GM12872 (cell line): ENCODE measurements around the gene LGALS4.

Experiments
- TF ChIP-seq, protein P1 (sequence below): IDR thresholded peaks from 3 replicates; pipeline ENCODE4 v1.5.1; 2011; ENCODE audit warnings: low read depth, mild to moderate bottlenecking, low read length, moderate library complexity; ENCODE audit not compliant: insufficient read depth

Gene LGALS4

DNA sequence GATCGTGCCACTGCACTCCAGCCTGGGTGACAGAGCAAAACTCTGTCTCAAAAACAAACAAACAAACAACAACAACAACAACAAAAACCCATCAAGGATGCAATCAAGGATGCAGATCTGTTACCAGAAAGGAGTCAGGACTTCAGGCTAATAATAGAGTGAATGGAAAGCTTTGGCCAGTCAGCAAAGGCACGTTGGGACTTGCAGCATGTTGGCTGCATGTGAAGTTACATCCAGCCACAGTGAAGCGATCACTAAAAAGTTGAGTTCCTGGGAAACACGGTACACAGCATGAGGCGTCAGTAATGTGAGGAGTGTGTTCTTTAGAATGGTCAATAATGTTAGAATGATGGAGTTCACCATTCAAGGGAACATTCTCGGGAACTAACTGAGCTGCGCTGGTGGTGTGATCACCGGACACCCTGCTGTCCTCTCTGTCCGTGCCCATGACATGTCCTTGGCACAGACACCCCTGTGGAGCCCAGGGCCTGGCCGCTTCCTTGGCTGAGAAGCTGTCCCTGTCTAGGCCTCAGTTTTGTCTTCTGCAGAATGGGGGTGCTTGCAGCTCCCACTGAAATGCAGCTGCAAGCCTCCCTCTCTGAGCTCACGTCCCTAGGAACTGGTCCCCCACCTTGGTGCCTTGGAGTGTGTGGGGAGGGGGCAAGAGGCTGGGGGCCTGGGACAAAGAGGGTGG lies 26.0 kb downstream of the LGALS4 start:
- TF ChIP-seq, protein P1, sequence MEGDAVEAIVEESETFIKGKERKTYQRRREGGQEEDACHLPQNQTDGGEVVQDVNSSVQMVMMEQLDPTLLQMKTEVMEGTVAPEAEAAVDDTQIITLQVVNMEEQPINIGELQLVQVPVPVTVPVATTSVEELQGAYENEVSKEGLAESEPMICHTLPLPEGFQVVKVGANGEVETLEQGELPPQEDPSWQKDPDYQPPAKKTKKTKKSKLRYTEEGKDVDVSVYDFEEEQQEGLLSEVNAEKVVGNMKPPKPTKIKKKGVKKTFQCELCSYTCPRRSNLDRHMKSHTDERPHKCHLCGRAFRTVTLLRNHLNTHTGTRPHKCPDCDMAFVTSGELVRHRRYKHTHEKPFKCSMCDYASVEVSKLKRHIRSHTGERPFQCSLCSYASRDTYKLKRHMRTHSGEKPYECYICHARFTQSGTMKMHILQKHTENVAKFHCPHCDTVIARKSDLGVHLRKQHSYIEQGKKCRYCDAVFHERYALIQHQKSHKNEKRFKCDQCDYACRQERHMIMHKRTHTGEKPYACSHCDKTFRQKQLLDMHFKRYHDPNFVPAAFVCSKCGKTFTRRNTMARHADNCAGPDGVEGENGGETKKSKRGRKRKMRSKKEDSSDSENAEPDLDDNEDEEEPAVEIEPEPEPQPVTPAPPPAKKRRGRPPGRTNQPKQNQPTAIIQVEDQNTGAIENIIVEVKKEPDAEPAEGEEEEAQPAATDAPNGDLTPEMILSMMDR, result no peak

DNA sequence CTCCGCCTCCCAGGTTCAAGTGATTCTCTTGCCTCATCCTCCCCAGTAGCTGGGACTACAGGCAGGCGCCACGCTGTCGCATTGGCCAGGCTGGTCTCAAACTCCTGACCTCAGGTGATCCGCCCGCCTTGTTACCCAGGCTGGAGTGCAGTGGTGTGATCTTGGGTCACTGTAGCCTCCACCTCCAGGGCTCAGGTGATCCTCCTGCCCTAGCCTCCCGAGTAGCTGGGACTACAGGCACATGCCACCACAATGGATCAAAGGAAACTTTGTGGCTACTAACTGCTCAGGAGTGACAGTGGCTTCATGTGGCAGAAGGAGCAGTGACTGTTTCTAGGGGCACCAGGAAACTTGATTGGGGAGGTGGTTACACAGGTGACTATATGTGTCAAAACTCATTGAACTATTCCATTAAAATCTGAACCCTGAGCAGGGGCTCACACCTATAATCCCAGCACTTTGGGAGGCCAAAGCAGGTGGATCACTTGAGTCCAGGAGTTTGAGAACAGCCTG lies 27.5 kb downstream of the LGALS4 start:
- TF ChIP-seq, protein P1, result no peak

DNA sequence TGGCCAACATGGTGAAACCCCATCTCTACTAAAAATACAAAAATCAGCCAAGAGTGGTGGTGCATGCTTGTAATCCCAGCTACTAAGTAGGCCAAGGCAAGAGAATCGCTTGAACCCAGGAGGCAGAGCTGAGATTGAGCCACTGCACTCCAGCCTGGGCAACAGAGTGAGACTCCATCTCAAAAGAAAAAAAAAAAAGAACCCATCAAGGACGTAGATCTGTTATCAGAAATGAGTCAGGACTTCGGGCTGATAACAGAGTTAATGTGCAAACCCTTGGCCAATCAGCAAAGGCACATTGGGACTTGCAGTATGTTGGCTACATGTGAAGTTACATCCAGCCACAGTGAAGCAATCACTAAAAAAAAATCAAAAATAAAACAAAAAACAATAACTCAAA lies 28.5 kb downstream of the LGALS4 start:
- TF ChIP-seq, protein P1, result no peak

DNA sequence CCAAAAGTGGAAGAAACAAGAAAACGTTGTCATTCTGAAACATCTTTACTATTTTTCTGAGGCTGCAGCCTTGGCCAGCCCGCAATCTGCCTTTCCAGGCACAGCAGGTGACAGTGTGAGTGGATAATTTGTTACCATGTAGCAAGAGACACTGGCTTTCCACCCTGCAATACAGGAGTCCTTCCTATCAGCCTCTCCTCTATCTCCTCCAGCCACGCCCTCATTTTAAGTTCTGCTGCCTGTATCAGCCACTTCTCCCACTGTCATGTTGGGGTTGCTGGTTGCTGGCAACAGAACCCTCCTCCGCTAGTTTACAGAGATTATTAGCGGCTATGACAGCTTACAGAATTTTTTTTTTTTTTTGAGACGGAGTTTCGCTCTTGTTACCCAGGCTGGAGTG lies 31.7 kb downstream of the LGALS4 start:
- TF ChIP-seq, protein P1, result no peak

DNA sequence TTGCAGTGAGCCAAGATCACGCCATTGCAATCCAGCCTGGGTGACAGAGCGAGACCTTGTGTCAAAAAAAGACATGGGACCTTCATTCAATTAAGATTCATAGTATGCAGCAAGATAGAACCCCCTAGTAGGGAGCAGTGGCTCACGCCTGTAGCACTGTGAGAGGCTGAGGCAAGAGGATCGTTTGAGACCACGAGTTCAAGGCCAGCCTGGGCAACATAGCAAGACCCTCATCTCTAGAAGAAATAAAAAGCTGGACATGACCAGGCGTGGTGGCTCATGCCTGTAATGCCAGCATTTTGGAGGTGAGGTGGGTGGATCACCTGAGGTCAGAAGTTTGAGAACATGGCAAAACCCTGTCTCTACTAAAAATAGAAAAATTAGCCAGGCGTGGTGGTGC lies 32.3 kb downstream of the LGALS4 start:
- TF ChIP-seq, protein P1, result no peak

DNA sequence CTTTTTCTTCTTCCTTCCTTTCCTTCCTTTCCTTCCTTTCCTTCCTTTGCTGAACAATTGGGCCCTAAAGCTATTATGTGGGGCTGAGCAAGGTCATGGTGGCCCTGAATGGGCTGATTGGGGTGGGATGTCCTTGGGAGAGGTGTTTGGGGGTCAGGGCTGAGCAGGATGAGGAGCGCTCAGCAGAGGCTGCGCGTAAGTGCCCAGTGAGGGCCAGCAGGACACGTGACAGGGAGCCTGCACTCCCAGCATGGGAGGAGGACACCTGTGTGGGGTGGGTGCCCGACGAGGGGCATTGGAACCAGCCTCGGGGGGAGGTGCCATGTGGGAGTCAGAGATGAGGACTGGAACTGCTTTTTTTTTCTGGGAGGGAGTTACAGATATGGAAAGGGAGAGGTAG lies 34.0 kb downstream of the LGALS4 start:
- TF ChIP-seq, protein P1, result no peak

DNA sequence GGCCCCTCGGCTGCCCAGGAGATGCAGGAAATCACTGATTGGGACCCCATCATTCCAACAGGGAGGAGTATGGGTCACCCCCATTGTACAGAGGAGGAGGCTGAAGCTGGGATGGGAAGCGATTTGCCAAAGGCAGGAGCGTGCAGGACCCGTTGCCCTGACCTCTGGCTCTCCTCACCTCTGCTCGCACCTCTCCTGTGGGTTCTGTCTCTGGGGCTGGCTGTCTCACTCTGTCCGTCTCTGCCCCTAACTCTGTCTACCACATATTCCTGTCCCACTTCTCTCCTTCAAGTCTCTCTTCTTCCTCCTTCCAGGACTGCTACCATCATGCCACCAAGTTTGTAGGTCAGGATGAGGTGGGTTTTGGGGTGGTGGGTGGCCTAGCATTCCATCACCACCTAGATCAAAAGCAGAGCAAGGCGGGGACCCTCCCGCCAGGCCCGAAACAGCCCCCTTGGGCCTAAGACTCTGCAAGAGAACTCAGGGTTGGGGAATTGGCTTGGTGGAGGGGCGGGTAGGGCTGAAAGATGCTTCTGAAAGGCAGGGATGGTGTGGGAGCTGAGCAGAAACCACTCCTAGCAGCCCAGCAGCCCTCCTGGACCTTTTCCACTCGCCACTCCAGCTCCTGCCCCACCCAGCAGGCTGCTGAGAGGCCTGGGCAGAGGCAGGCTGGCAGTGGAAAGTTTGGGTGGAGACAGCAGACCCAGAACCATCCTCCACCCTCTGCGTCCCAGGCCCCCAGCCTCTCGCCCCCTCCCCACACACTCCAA lies 38.4 kb downstream of the LGALS4 start:
- TF ChIP-seq, protein P1, result no peak
